ENCODE results near the gene ZYX.

The ZYX gene

DNA sequence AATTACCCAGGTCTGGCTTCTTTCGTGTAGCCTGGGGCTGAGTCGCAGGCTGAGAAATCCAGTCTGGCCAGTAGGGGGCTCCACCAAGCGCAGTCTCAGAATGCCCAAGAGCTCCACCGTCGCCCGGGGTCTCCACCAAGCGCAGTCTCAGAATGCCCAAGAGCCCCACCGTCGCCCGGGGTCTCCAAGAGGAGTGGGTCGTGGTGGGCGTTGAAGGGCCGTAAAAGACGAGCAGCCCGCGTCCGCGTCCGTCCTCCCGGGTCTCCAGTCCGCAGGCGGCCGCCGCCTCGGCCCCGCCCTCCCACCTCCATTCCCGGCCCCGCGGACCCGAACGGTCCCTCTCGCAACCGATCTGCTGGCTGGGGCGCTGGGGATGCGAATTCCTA lies 892 bp upstream of the ZYX start:
- peak overlapping the region; percentile 39 for H2BK120ac ChIP-seq (ENCODE audit: low read depth, low read length)
- peak overlapping the region; percentile 91 for H3K9ac ChIP-seq (ENCODE audit: low read depth, low read length, poor library complexity)
- H3K4me3 ChIP-seq (ENCODE audit: low read length in 2 of 2) = peak overlapping the region; percentile 76 to 98
- H3K36me3 ChIP-seq (replicated peaks in 1 of 2; ENCODE audit: control insufficient read depth in 2 of 2, insufficient read depth in 2 of 2, low read length in 2 of 2) = peaks cover 6 to 30% of the 10 kb centered on the region in 2 donors
- peak overlapping the region; percentile 83 for H3K4me2 ChIP-seq (ENCODE audit: insufficient read depth, low read length, poor library complexity, severe bottlenecking)
- peak; percentile 89 for DNase-seq (ENCODE audit: low spot score)
- H3K4me1 ChIP-seq (ENCODE audit: control insufficient read depth in 2 of 2, insufficient read depth in 1 of 2, low read depth in 1 of 2, low read length in 2 of 2) = peaks cover 14 to 16% of the 10 kb centered on the region in 2 donors
- H3K9me3 ChIP-seq (replicated peaks in 1 of 2; ENCODE audit: control insufficient read depth in 2 of 2, insufficient read depth in 1 of 2, low read depth in 1 of 2, low read length in 2 of 2) = no peaks in the 10 kb centered on the region
- peak overlapping the region; percentile 85 for H3K27ac ChIP-seq (replicated peaks; ENCODE audit: low read length)
- peak overlapping the region; percentile 43 for H3K14ac ChIP-seq (ENCODE audit: low read length)
- H4K8ac ChIP-seq (ENCODE audit: low read depth, low read length) = no peak overlapping the region
- peak overlapping the region; percentile 99 for H3K18ac ChIP-seq (ENCODE audit: low read length)
- no peak overlapping the region for H3K4ac ChIP-seq (ENCODE audit: low read length)
- H3K79me1 ChIP-seq (ENCODE audit: low read depth, low read length) = peaks cover 4% of the 10 kb centered on the region
- peak overlapping the region; percentile 96 for H2AFZ ChIP-seq (ENCODE audit: low read length)
- peak overlapping the region; percentile 75 for H2BK15ac ChIP-seq (ENCODE audit: low read length)
- WGBS, 2 donors (ENCODE audit: extremely low coverage in 2 of 2, insufficient read length in 2 of 2, insufficient replicate concordance in 1 of 2) = no CpG with 5 or more reads among the region's 35 CpGs
- peak overlapping the region; percentile 98 for H2BK5ac ChIP-seq (ENCODE audit: low read length)
- no peak overlapping the region for H4K91ac ChIP-seq (ENCODE audit: low read depth, low read length, poor library complexity)
- peak overlapping the region; percentile 52 for H2AK5ac ChIP-seq (ENCODE audit: low read depth, low read length)
- H3K23ac ChIP-seq (ENCODE audit: low read depth, low read length, poor library complexity) = peak overlapping the region; percentile 97
- no peaks in the 10 kb centered on the region for H3K27me3 ChIP-seq (ENCODE audit: control insufficient read depth in 3 of 3, insufficient read depth in 3 of 3, low read depth in 1 of 3, low read length in 3 of 3)
- H2BK12ac ChIP-seq (ENCODE audit: low read length) = no peak overlapping the region

DNA sequence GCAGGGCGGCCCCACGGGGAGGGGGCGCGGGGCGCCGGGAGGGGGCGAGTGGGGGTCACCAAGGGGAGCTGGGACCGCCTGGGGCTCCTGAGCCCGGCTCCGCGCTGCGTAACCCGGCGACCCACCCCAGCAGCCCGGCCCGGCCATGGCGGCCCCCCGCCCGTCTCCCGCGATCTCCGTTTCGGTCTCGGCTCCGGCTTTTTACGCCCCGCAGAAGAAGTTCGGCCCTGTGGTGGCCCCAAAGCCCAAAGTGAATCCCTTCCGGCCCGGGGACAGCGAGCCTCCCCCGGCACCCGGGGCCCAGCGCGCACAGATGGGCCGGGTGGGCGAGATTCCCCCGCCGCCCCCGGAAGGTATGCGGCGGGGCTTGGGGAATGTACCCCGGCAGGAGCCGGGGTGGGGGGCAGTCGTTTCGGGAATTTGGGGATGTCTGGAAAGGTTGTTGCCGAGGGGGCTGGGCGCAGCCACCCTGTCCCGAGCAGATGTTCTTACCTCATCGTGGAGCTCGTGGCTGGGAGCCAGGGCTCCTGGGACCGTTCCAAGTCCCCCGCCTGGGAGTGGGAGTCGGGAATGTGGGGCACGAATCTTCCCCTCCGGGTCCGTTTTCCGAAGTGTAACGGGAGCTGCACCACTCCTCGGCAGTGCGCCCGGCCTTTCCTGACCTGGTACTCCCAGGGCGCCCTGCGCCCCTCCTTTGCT lies 431 bp downstream of the ZYX start:
- H3K23ac ChIP-seq (ENCODE audit: low read depth, low read length, poor library complexity) = peak overlapping the region; percentile 92
- no peak overlapping the region for H4K8ac ChIP-seq (ENCODE audit: low read depth, low read length)
- H3K9me3 ChIP-seq (replicated peaks in 1 of 2; ENCODE audit: control insufficient read depth in 2 of 2, insufficient read depth in 1 of 2, low read depth in 1 of 2, low read length in 2 of 2) = peaks cover 0 to 2% of the 10 kb centered on the region in 2 donors
- no peak overlapping the region for H2BK120ac ChIP-seq (ENCODE audit: low read depth, low read length)
- H3K4me2 ChIP-seq (ENCODE audit: insufficient read depth, low read length, poor library complexity, severe bottlenecking) = peak overlapping the region; percentile 73
- no peak overlapping the region for H3K14ac ChIP-seq (ENCODE audit: low read length)
- H3K27ac ChIP-seq (replicated peaks; ENCODE audit: low read length) = no peak overlapping the region
- H2AFZ ChIP-seq (ENCODE audit: low read length) = peak overlapping the region; percentile 96
- no peak overlapping the region for H2BK12ac ChIP-seq (ENCODE audit: low read length)
- H3K36me3 ChIP-seq (replicated peaks in 1 of 2; ENCODE audit: control insufficient read depth in 2 of 2, insufficient read depth in 2 of 2, low read length in 2 of 2) = peaks cover 8 to 32% of the 10 kb centered on the region in 2 donors
- H3K18ac ChIP-seq (ENCODE audit: low read length) = peak overlapping the region; percentile 93
- H4K91ac ChIP-seq (ENCODE audit: low read depth, low read length, poor library complexity) = no peak overlapping the region
- H3K79me1 ChIP-seq (ENCODE audit: low read depth, low read length) = peaks cover 4% of the 10 kb centered on the region
- H3K27me3 ChIP-seq (ENCODE audit: control insufficient read depth in 3 of 3, insufficient read depth in 3 of 3, low read depth in 1 of 3, low read length in 3 of 3) = no peaks in the 10 kb centered on the region
- WGBS, 2 donors (ENCODE audit: extremely low coverage in 2 of 2, insufficient read length in 2 of 2, insufficient replicate concordance in 1 of 2) = no CpG with 5 or more reads among the region's 64 CpGs
- H3K4ac ChIP-seq (ENCODE audit: low read length) = no peak overlapping the region
- H3K4me1 ChIP-seq (ENCODE audit: control insufficient read depth in 2 of 2, insufficient read depth in 1 of 2, low read depth in 1 of 2, low read length in 2 of 2) = peaks cover 16 to 18% of the 10 kb centered on the region in 2 donors
- no peak for DNase-seq (ENCODE audit: low spot score)
- H2AK5ac ChIP-seq (ENCODE audit: low read depth, low read length) = peak overlapping the region; percentile 34
- H3K9ac ChIP-seq (ENCODE audit: low read depth, low read length, poor library complexity) = peak overlapping the region; percentile 72
- peak overlapping the region; percentile 79 for H2BK5ac ChIP-seq (ENCODE audit: low read length)
- peak overlapping the region; percentile 76 to 94 for H3K4me3 ChIP-seq (ENCODE audit: low read length in 2 of 2)
- no peak overlapping the region for H2BK15ac ChIP-seq (ENCODE audit: low read length)

DNA sequence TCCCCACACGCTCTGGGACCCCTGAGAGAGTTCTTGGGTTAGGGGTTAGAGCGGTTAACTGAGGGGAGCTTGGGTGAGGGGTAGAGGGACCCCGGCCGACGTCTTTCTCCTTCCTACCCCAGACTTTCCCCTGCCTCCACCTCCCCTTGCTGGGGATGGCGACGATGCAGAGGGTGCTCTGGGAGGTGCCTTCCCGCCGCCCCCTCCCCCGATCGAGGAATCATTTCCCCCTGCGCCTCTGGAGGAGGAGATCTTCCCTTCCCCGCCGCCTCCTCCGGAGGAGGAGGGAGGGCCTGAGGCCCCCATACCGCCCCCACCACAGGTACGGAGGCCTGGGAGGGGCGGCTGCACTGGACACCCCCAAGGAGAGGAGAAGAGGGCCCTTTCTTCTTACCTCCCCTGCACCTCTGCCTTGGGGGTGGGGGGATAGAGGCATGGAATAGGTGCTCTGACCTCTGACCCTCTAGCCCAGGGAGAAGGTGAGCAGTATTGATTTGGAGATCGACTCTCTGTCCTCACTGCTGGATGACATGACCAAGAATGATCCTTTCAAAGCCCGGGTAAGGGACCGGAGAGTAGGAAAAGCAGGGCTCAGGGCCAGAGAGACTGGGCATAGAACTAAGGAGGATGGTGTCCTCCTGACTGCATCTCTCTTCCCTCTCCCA lies 1.1 kb downstream of the ZYX start:
- WGBS, 2 donors (ENCODE audit: extremely low coverage in 2 of 2, insufficient read length in 2 of 2, insufficient replicate concordance in 1 of 2) = no CpG with 5 or more reads among the region's 21 CpGs
- Histone ChIP-seq H2BK120ac (ENCODE audit: low read depth, low read length) (no peak overlapping the region), H2AK5ac (ENCODE audit: low read depth, low read length) (peak overlapping the region; percentile 34), H3K4me3 (ENCODE audit: low read length in 2 of 2) (peak overlapping the region; percentile 76 to 94), H2BK5ac (ENCODE audit: low read length) (peak overlapping the region; percentile 79), H3K4me1 (ENCODE audit: control insufficient read depth in 2 of 2, insufficient read depth in 1 of 2, low read depth in 1 of 2, low read length in 2 of 2) (peaks cover 16 to 19% of the 10 kb centered on the region in 2 donors), H2BK15ac (ENCODE audit: low read length) (no peak overlapping the region), H4K8ac (ENCODE audit: low read depth, low read length) (no peak overlapping the region), H3K27ac (replicated peaks; ENCODE audit: low read length) (no peak overlapping the region), H4K91ac (ENCODE audit: low read depth, low read length, poor library complexity) (no peak overlapping the region), H3K4ac (ENCODE audit: low read length) (no peak overlapping the region), H3K23ac (ENCODE audit: low read depth, low read length, poor library complexity) (peak overlapping the region; percentile 44), H3K27me3 (ENCODE audit: control insufficient read depth in 3 of 3, insufficient read depth in 3 of 3, low read depth in 1 of 3, low read length in 3 of 3) (no peaks in the 10 kb centered on the region), H2BK12ac (ENCODE audit: low read length) (no peak overlapping the region), H3K14ac (ENCODE audit: low read length) (no peak overlapping the region), H2AFZ (ENCODE audit: low read length) (peak overlapping the region; percentile 96), H3K36me3 (replicated peaks in 1 of 2; ENCODE audit: control insufficient read depth in 2 of 2, insufficient read depth in 2 of 2, low read length in 2 of 2) (peaks cover 8 to 39% of the 10 kb centered on the region in 2 donors), H3K9ac (ENCODE audit: low read depth, low read length, poor library complexity) (peak overlapping the region; percentile 61), H3K9me3 (replicated peaks in 1 of 2; ENCODE audit: control insufficient read depth in 2 of 2, insufficient read depth in 1 of 2, low read depth in 1 of 2, low read length in 2 of 2) (peaks cover 0 to 2% of the 10 kb centered on the region in 2 donors), H3K79me1 (ENCODE audit: low read depth, low read length) (peaks cover 4% of the 10 kb centered on the region), H3K18ac (ENCODE audit: low read length) (peak overlapping the region; percentile 93), H3K4me2 (ENCODE audit: insufficient read depth, low read length, poor library complexity, severe bottlenecking) (peak overlapping the region; percentile 73)
- DNase-seq (ENCODE audit: low spot score) = no peak

Measured in neuronal stem cell (in vitro differentiated cells).